Ectodermal cell (in vitro differentiated cells): ENCODE measurements around the gene MBNL1.

ENCODE experiments used
- H3K27ac ChIP-seq: 2 replicates; pipeline ENCODE4 v1.7.0; 2013; ENCODE audit warnings: mild to moderate bottlenecking, low read depth, low read length; ENCODE audit not compliant: insufficient read depth, poor library complexity, severe bottlenecking
- H3K27me3 ChIP-seq: 2 replicates; pipeline ENCODE4 v1.7.0; 2013; ENCODE audit warnings: mild to moderate bottlenecking, low read length; ENCODE audit not compliant: insufficient read depth, control insufficient read depth, poor library complexity, severe bottlenecking
- H3K36me3 ChIP-seq: one replicate; pipeline ENCODE4 v1.7.0; 2013; ENCODE audit warnings: low read length; ENCODE audit not compliant: control insufficient read depth, insufficient read depth
- H3K4me1 ChIP-seq: one replicate; pipeline ENCODE4 v1.7.0; 2013; ENCODE audit warnings: low read length; ENCODE audit not compliant: control insufficient read depth, insufficient read depth
- H3K4me3 ChIP-seq: 2 replicates; pipeline ENCODE4 v1.7.0; 2013; ENCODE audit warnings: low read depth, low read length, control low read depth; ENCODE audit not compliant: insufficient read depth
- H3K9me3 ChIP-seq: 2 replicates; pipeline ENCODE4 v1.7.0; 2013; ENCODE audit warnings: mild to moderate bottlenecking, low read length, moderate library complexity; ENCODE audit not compliant: control insufficient read depth
- WGBS, 2 experiments: methylation state at CpG; one replicate each; pipeline ENCODE4 v1.1.7; 2013; ENCODE audit warnings: missing lambda C conversion rate in 2 of 2; 5-methylcytosine and 5-hydroxymethylcytosine counted together

Gene MBNL1

DNA sequence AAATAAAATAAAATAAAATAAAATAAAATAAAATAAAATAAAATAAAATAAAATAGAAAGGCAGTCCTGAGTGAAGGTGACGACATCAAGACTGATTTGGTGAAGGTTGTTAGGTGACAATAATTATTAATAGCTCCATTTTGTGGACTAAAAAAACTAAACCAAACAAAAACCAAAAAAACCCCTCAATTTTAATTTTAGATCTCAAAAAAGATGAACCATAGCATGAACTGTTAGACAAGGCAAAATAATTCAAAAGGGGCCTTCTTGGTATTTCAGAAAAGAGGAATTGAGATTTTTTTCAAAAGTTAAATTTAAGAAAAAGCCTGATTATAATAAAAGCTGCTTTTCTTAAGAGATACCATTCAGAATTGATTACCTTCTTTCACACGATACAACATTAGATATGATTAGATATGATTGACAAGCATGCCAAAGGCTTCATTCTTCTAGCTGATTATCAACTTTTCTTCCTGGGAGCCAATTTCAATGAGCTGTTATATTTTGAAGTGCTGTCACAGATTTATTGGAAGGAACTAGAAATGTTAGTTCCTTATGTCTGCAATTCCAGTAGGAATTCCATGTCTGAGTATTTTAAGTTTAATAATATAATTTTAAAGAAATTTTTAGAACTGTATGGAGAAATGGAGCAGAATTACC is 244.7 kb downstream of the MBNL1 start:
- H3K9me3 ChIP-seq = no peaks in the 10 kb centered on the region
- H3K36me3 ChIP-seq = no peaks in the 10 kb centered on the region
- no peaks in the 10 kb centered on the region for H3K27me3 ChIP-seq
- WGBS, 2 experiments = 100% methylated on average over 1 of the region's 2 CpGs; no CpG with 5 or more reads in 1 of the 2 experiments
- H3K27ac ChIP-seq = no peak overlapping the region
- no peak overlapping the region for H3K4me3 ChIP-seq
- H3K4me1 ChIP-seq = no peaks in the 10 kb centered on the region
